ENCODE measurements around the gene USP16. TPM values are rescaled to one million over a fixed set of nuclear protein-coding genes. Genes with fewer than 3 reads are reported as not detected.

USP16 gene
- total RNA-seq, 2 donors from 2014 or later, result 19.9 to 22.0 TPM

DNA sequence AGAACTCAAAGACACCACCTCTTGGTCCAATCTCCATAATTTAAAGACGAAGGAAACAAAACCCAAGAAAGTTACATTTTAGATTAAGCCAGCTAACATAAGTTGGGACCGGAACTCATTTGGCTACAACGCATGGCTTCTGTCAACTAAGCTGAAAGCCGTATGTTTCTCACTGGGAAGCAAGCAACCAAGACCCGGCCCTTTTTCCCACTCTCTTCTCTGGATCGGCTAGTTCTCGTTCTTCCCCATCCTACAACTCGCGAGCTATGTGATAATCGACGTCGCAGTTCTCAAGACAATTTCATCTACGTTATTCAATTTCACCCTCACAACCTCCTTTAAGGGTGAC lies 48.4 kb downstream of the USP16 start:
- Mint-ChIP-seq H3K9me3 (peaks cover 5% of the 10 kb centered on the region), H3K27ac (peak overlapping the region; percentile 100), H3K4me1 (peaks cover 13% of the 10 kb centered on the region), H3K36me3 (ENCODE audit: low read depth) (peaks cover 20% of the 10 kb centered on the region), H3K4me3 (peak overlapping the region; percentile 99), H3K27me3 (ENCODE audit: insufficient read depth) (no peaks in the 10 kb centered on the region)
- 0% methylated on average over 11 to 13 of the region's 13 CpGs for WGBS, 2 experiments (ENCODE audit: insufficient coverage in 1 of 2, insufficient read length in 1 of 2)
- Histone ChIP-seq H3K9me3 (ENCODE audit: control insufficient read depth, low read length) (no peaks in the 10 kb centered on the region), H3K36me3 (ENCODE audit: control insufficient read depth, insufficient read depth, low read length) (peaks cover 27% of the 10 kb centered on the region), H3K27ac (ENCODE audit: low read depth, low read length) (peak overlapping the region; percentile 91), H3K27me3 (ENCODE audit: control insufficient read depth, insufficient read depth, low read length, poor library complexity, severe bottlenecking) (no peaks in the 10 kb centered on the region), H3K4me1 (ENCODE audit: control insufficient read depth, insufficient read depth, low read length) (no peaks in the 10 kb centered on the region), H3K9ac (ENCODE audit: extremely low read depth, low read length, poor library complexity, severe bottlenecking) (peak overlapping the region; percentile 94), H3K4me3 (ENCODE audit: low read length) (peak overlapping the region; percentile 96)
- DNase-seq, result no peak
- TF ChIP-seq, protein P1, sequence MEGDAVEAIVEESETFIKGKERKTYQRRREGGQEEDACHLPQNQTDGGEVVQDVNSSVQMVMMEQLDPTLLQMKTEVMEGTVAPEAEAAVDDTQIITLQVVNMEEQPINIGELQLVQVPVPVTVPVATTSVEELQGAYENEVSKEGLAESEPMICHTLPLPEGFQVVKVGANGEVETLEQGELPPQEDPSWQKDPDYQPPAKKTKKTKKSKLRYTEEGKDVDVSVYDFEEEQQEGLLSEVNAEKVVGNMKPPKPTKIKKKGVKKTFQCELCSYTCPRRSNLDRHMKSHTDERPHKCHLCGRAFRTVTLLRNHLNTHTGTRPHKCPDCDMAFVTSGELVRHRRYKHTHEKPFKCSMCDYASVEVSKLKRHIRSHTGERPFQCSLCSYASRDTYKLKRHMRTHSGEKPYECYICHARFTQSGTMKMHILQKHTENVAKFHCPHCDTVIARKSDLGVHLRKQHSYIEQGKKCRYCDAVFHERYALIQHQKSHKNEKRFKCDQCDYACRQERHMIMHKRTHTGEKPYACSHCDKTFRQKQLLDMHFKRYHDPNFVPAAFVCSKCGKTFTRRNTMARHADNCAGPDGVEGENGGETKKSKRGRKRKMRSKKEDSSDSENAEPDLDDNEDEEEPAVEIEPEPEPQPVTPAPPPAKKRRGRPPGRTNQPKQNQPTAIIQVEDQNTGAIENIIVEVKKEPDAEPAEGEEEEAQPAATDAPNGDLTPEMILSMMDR (conservative IDR thresholded peaks at IDR 0.05), result no peak

DNA sequence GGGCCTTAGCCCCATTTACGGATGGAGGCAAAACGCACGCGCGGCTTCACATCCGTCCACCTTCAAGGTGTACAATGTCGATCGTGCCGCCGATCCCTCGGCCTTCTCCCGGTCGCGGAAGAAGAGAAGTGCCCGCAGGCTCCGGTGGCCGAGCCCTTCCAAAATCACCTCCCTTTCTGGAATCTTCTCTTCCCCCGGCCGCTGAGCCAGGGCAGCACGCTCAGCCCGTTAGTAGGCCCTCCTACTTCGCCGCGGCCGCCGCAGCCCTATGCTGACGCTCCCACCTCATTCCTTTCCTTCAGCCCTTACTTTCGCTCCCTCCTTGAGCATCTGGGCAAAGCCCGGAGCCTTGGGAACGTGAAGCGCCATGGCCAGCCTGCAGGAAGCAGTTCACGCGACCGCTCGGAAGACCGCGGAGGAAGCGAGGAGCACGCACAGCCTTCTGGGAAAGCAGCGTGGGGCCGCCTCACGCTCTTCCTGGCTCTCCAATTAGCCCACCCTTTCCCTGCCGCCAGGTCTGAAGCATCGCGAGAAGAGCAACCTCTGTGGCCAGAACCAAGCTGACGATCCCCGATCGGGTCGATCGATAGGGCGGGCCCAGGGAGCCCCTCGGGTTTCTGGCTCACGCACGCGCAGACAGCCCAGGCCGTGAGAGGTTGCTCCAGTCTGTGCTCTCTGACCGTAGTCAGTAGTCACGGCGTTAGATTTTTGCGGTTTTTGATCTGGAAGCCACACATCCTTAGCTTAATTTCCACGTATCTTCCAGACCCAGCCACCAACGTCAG lies 48.9 kb downstream of the USP16 start, which contains the start of gene CCT8:
CCT8 (minus strand) TSS at position 427 of the 785 bp plus-strand sequence; CDS start at position 369, 58 bp downstream.
- Mint-ChIP-seq H3K27me3 (ENCODE audit: insufficient read depth) (no peaks in the 10 kb centered on the region), H3K27ac (peak within 1 kb of the TSS; percentile 100), H3K4me3 (peak within 1 kb of the TSS; percentile 99), H3K9me3 (peaks cover 5% of the 10 kb centered on the region), H3K4me1 (peaks cover 13% of the 10 kb centered on the region), H3K36me3 (ENCODE audit: low read depth) (peaks cover 17% of the 10 kb centered on the region)
- WGBS, 2 experiments (ENCODE audit: insufficient coverage in 1 of 2, insufficient read length in 1 of 2), result 0% methylated on average over 16 to 62 of the region's 62 CpGs
- Histone ChIP-seq H3K9ac (ENCODE audit: extremely low read depth, low read length, poor library complexity, severe bottlenecking) (peak within 1 kb of the TSS; percentile 94), H3K27ac (ENCODE audit: low read depth, low read length) (peak within 1 kb of the TSS; percentile 91), H3K36me3 (ENCODE audit: control insufficient read depth, insufficient read depth, low read length) (peaks cover 23% of the 10 kb centered on the region), H3K4me1 (ENCODE audit: control insufficient read depth, insufficient read depth, low read length) (no peaks in the 10 kb centered on the region), H3K4me3 (ENCODE audit: low read length) (peak within 1 kb of the TSS; percentile 96), H3K27me3 (ENCODE audit: control insufficient read depth, insufficient read depth, low read length, poor library complexity, severe bottlenecking) (no peaks in the 10 kb centered on the region), H3K9me3 (ENCODE audit: control insufficient read depth, low read length) (no peaks in the 10 kb centered on the region)
- TF ChIP-seq, protein P1 (conservative IDR thresholded peaks at IDR 0.05), result no peak
- DNase-seq, result peak; percentile 99

DNA sequence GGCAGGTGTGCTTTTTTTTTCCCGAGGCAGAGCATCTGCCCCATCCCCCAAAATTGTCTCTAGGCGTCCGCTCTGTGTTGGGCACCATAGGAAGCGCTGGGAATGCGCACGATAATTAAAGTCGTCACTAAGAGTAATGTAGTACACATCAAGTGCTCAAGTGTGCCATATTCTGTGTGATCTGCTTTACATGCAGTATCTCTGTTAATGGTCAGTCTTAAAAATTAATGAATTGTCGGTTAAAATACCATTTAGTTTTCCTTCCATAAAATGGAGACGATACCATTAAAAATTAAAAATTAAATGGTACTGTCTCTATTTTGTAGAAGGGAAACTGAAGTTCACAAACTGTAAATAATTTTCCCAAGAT lies 49.5 kb downstream of the USP16 start:
- peaks cover 12% of the 10 kb centered on the region for H3K36me3 Mint-ChIP-seq (ENCODE audit: low read depth)
- no peaks in the 10 kb centered on the region for H3K9me3 ChIP-seq (ENCODE audit: control insufficient read depth, low read length)
- H3K27ac Mint-ChIP-seq, result peak overlapping the region; percentile 100
- peaks cover 17% of the 10 kb centered on the region for H3K36me3 ChIP-seq (ENCODE audit: control insufficient read depth, insufficient read depth, low read length)
- H3K27me3 Mint-ChIP-seq (ENCODE audit: insufficient read depth), result no peaks in the 10 kb centered on the region
- no peak for DNase-seq
- H3K4me3 ChIP-seq (ENCODE audit: low read length), result peak overlapping the region; percentile 96
- TF ChIP-seq, protein P1 (conservative IDR thresholded peaks at IDR 0.05), result no peak
- H3K4me1 ChIP-seq (ENCODE audit: control insufficient read depth, insufficient read depth, low read length), result no peaks in the 10 kb centered on the region
- WGBS, 2 experiments (ENCODE audit: insufficient coverage in 1 of 2, insufficient read length in 1 of 2), result 17 to 20% methylated on average over 5 to 8 of the region's 9 CpGs
- peaks cover 5% of the 10 kb centered on the region for H3K9me3 Mint-ChIP-seq
- peak overlapping the region; percentile 99 for H3K4me3 Mint-ChIP-seq
- no peaks in the 10 kb centered on the region for H3K27me3 ChIP-seq (ENCODE audit: control insufficient read depth, insufficient read depth, low read length, poor library complexity, severe bottlenecking)
- H3K27ac ChIP-seq (ENCODE audit: low read depth, low read length), result peak overlapping the region; percentile 51
- H3K9ac ChIP-seq (ENCODE audit: extremely low read depth, low read length, poor library complexity, severe bottlenecking), result peak overlapping the region; percentile 94
- peaks cover 13% of the 10 kb centered on the region for H3K4me1 Mint-ChIP-seq
